Upper lobe of left lung (tissue), 4 donors: ENCODE data around the gene C7orf33.

Source experiments
- EP300 ChIP-seq, 4 donors: sonication (generic); formaldehyde crosslinking; IDR thresholded peaks; one replicate each; pipeline ENCODE4 v1.5.1; 2017; ENCODE audit warnings: antibody characterized with exemption in 4 of 4, control low read depth in 2 of 4
- POLR2A ChIP-seq, 4 donors: fragments of 450-650 bp; IDR thresholded peaks; one replicate each; pipeline ENCODE4 v1.5.1; 2016 to 2017; ENCODE audit warnings: antibody characterized with exemption in 4 of 4, mild to moderate bottlenecking in 2 of 4
- POLR2AphosphoS5 ChIP-seq, 2 donors: sonication (generic); formaldehyde crosslinking; IDR thresholded peaks; one replicate each; pipeline ENCODE4 v1.5.1; 2017; ENCODE audit warnings: antibody characterized with exemption in 2 of 2
- TF ChIP-seq, protein P1 (sequence below), 6 experiments: fragments of 450-650 bp in 4 of 6; fragments of 200-600 bp in 2 of 6; sonication (generic) in 2 of 6; IDR thresholded peaks; one replicate each; pipeline ENCODE4 v1.5.1; 2016 to 2019; ENCODE audit warnings: antibody characterized with exemption in 6 of 6

- TF ChIP-seq, protein P1, sequence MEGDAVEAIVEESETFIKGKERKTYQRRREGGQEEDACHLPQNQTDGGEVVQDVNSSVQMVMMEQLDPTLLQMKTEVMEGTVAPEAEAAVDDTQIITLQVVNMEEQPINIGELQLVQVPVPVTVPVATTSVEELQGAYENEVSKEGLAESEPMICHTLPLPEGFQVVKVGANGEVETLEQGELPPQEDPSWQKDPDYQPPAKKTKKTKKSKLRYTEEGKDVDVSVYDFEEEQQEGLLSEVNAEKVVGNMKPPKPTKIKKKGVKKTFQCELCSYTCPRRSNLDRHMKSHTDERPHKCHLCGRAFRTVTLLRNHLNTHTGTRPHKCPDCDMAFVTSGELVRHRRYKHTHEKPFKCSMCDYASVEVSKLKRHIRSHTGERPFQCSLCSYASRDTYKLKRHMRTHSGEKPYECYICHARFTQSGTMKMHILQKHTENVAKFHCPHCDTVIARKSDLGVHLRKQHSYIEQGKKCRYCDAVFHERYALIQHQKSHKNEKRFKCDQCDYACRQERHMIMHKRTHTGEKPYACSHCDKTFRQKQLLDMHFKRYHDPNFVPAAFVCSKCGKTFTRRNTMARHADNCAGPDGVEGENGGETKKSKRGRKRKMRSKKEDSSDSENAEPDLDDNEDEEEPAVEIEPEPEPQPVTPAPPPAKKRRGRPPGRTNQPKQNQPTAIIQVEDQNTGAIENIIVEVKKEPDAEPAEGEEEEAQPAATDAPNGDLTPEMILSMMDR (IDR thresholded peaks at IDR 0.05), result no peak
- TF ChIP-seq POLR2A (IDR thresholded peaks at IDR 0.05), result no peak
- TF ChIP-seq POLR2AphosphoS5 (IDR thresholded peaks at IDR 0.05), result no peak
- TF ChIP-seq EP300 (IDR thresholded peaks at IDR 0.05), result no peak
These were observed 42.6 kb upstream of the C7orf33 start for GRCh38 chr7:148547951-148548350.
